Thyroid gland (tissue), 4 donors: ENCODE data around the gene TSC22D1.

Experiments
- CTCF ChIP-seq, 6 experiments: fragments of 200-600 bp in 3 of 6; fragments of 450-650 bp in 3 of 6; sonication (generic) in 3 of 6; IDR thresholded peaks; one replicate each; pipeline ENCODE4 v1.5.1; 2016 to 2019; ENCODE audit warnings: antibody characterized with exemption in 6 of 6, mild to moderate bottlenecking in 2 of 6, inconsistent platforms in 1 of 6, moderate library complexity in 1 of 6
- POLR2A ChIP-seq, 2 donors: fragments of 450-650 bp; IDR thresholded peaks; one replicate each; pipeline ENCODE4 v1.6.1; 2017; ENCODE audit warnings: antibody characterized with exemption in 2 of 2, mild to moderate bottlenecking in 2 of 2, moderate library complexity in 1 of 2

DNA sequence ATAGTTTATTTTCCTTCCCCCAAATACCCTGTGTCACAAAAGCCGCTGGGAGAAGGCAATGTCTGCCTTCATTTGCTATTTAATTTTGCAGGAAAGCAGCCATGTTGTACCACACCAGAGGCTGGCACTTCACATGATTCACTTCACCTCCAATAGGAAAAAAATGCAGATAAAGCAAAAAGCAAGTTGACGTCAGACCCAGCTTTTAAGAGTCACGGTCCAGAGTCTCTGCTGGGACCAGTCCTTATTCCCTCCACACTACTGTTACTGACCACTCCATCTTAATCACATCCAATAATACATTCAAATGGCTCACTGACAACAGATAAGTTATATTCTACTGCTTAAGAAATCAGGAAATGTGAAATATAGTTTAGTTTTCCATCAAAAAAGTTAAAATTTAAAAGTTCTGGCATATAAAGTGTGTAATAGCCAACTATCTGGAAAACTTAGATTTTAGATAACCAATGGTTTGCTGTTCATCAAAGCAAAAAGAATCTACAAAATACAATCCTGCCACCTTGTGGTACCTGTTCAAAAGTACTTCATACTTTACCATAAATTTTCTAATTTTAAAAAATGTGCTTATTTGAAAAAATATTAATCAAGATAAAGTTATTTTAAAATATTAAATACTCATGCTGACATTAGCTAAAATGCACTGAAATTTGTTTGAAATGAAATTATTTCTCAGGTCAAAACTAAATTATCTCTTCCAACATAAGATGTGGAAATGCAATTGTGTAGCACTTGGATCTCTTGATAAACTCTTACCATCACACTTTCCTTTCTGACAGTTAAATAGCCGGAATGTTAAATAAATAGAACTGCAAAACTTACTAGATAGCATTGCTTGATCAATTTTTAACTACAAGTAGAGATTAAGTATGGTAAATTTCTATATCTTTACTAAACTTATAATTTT is 105.2 kb downstream of the TSC22D1 start:
- no peak for TF ChIP-seq POLR2A (IDR thresholded peaks at IDR 0.05)
- peak in 5 of 6 experiments; percentile 8 to 66 (median 60) for TF ChIP-seq CTCF (IDR thresholded peaks at IDR 0.05)
